OCI-LY1 (cell line): Measurements from ENCODE around the gene DALRD3.

ENCODE experiments used
- H2AFZ ChIP-seq: fragments of 200-600 bp; sonication (generic), shearing (Covaris generic); 2 replicates; pipeline ENCODE4 v1.6.0; 2014; ENCODE audit warnings: antibody characterized with exemption, mild to moderate bottlenecking, low read length
- H3F3A ChIP-seq: fragments of 200-600 bp; sonication (generic), shearing (Covaris generic); 2 replicates; pipeline ENCODE4 v1.6.0; 2014; ENCODE audit warnings: mild to moderate bottlenecking, antibody characterized with exemption, low read length, moderate library complexity; ENCODE audit not compliant: insufficient read depth
- H3K27ac ChIP-seq: fragments of 200-600 bp; sonication (generic); 2 replicates; pipeline ENCODE4 v1.5.1; 2014; ENCODE audit warnings: low read length, mixed run types, mild to moderate bottlenecking, low read depth; ENCODE audit not compliant: poor library complexity, severe bottlenecking
- H3K27me3 ChIP-seq: fragments of 200-600 bp; sonication (generic); 2 replicates; pipeline ENCODE4 v1.6.0; 2014; ENCODE audit warnings: antibody characterized with exemption, mild to moderate bottlenecking, low read length, moderate library complexity; ENCODE audit not compliant: insufficient read depth
- H3K36me3 ChIP-seq: fragments of 200-600 bp; sonication (generic); 2 replicates; pipeline ENCODE4 v1.6.1; 2014; ENCODE audit warnings: mild to moderate bottlenecking, antibody characterized with exemption, low read length, moderate library complexity, mixed read lengths; ENCODE audit not compliant: insufficient read depth
- H3K4me1 ChIP-seq: fragments of 200-600 bp; sonication (generic); 2 replicates; pipeline ENCODE4 v1.5.1; 2014; ENCODE audit warnings: mild to moderate bottlenecking, low read length, moderate library complexity; ENCODE audit not compliant: insufficient read depth, severe bottlenecking
- H3K4me2 ChIP-seq: fragments of 200-600 bp; sonication (generic), shearing (Covaris generic); 2 replicates; pipeline ENCODE4 v1.6.1; 2014; ENCODE audit warnings: low read length
- H3K4me3 ChIP-seq: fragments of 200-600 bp; sonication (generic); 2 replicates; pipeline ENCODE4 v1.5.1; 2014; ENCODE audit warnings: low read length, low read depth, mild to moderate bottlenecking, mixed read lengths; ENCODE audit not compliant: poor library complexity, severe bottlenecking
- H3K79me2 ChIP-seq: fragments of 200-600 bp; shearing (Covaris generic); 2 replicates; pipeline ENCODE4 v1.6.1; 2016; ENCODE audit warnings: mixed run types, low read length, mixed read lengths; ENCODE audit not compliant: insufficient read depth
- H3K9ac ChIP-seq: fragments of 200-600 bp; sonication (generic), shearing (Covaris generic); 2 replicates; pipeline ENCODE4 v1.6.1; 2014; ENCODE audit warnings: mild to moderate bottlenecking, low read length, mixed read lengths
- H3K9me2 ChIP-seq: fragments of 200-600 bp; sonication (generic), shearing (Covaris generic); 2 replicates; pipeline ENCODE4 v1.6.1; 2014; ENCODE audit warnings: low read depth, mild to moderate bottlenecking, low read length, mixed read lengths
- H3K9me3 ChIP-seq: fragments of 200-600 bp; shearing (Covaris generic); 2 replicates; pipeline ENCODE4 v1.6.1; 2014; ENCODE audit warnings: low read length, mixed read lengths
- H4K20me1 ChIP-seq: fragments of 200-600 bp; sonication (generic), shearing (Covaris generic); 2 replicates; pipeline ENCODE4 v1.6.0; 2016; ENCODE audit warnings: mild to moderate bottlenecking, low read length; ENCODE audit not compliant: insufficient read depth
- CTCF ChIP-seq: fragments of 200-600 bp; sonication (generic), shearing (Covaris generic); IDR thresholded peaks from 2 replicates; pipeline ENCODE4 v1.5.1; 2017; ENCODE audit warnings: mild to moderate bottlenecking, antibody characterized with exemption, low read length, moderate library complexity, mixed read lengths
- EZH2 ChIP-seq: fragments of 200-600 bp; sonication (generic), shearing (Covaris generic); IDR thresholded peaks from 2 replicates; pipeline ENCODE4 v1.8.0; 2017; ENCODE audit warnings: borderline replicate concordance, mixed run types, mild to moderate bottlenecking, antibody characterized with exemption, low read length, moderate library complexity, mixed read lengths

Gene DALRD3, protein sequence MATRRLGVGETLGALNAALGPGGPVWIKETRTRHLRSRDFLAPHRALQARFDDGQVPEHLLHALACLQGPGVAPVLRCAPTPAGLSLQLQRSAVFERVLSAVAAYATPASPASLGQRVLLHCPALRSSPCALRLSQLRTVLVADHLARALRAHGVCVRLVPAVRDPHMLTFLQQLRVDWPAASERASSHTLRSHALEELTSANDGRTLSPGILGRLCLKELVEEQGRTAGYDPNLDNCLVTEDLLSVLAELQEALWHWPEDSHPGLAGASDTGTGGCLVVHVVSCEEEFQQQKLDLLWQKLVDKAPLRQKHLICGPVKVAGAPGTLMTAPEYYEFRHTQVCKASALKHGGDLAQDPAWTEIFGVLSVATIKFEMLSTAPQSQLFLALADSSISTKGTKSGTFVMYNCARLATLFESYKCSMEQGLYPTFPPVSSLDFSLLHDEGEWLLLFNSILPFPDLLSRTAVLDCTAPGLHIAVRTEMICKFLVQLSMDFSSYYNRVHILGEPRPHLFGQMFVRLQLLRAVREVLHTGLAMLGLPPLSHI

DNA sequence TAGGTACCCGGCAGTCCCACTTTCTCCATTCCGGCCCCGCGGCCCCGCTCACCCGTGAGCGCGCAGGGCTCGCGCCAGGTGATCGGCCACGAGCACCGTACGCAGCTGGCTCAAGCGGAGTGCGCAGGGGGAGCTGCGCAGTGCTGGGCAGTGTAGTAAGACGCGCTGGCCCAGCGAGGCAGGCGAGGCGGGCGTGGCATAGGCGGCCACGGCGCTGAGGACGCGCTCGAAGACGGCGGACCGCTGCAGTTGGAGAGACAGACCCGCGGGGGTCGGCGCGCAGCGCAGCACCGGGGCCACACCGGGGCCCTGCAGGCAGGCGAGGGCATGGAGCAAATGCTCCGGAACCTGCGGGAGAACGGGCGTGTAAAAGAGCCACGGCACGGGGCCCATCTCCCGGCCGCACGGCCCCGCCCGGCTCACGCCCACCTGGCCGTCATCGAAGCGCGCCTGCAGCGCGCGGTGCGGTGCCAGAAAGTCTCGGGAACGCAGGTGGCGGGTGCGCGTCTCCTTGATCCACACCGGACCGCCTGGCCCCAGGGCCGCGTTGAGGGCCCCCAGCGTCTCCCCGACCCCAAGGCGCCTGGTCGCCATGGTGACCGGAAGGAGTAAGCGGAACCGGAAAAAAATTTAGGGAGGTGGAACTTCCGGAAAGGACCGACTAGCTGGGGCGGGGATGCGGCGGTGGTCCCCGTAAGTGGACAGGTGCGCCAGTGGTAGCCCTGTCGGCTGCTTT is at the start of gene DALRD3:
TSS of gene DALRD3 (minus strand) at position 610 of the 736 bp plus-strand sequence. CDS start at position 594, 16 bp downstream.
- Histone ChIP-seq H3F3A (0 out of 2 replicates have a peak, but pooled peaks cover 8% of the 10 kb centered on the region), H2AFZ (no peak within 1 kb of the TSS), H3K27ac (peak within 1 kb of the TSS; percentile 96)

DNA sequence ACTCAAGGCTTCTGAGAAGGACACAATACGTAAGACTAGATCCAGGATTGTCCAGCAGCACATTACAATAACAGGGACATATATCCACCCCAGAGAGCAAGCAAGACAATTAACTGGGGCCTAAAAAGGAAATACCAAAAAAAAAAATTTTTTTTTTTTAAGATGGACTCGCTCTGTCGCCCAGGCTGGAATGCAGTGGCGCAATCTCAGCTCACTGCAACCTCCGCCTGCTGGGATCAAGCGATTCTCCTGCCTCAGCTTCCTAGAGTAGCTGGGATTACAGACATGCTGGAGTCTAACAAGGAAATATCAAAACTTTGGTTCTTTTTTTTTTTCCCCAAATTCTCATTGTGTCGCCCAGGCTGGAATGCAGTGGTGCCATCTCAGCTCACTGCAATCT is 39.6 kb upstream of the DALRD3 start:
- no peaks in the 10 kb centered on the region for H3K9me3 ChIP-seq
- TF ChIP-seq CTCF (no peak), EZH2 (no peak)
- no peaks in the 10 kb centered on the region for H3K4me1 ChIP-seq
- no peaks in the 10 kb centered on the region for H3F3A ChIP-seq
- H3K27ac ChIP-seq = no peak overlapping the region
- no peaks in the 10 kb centered on the region for H3K9me2 ChIP-seq
- H4K20me1 ChIP-seq = no peaks in the 10 kb centered on the region
- H3K4me2 ChIP-seq = no peak overlapping the region
- H3K79me2 ChIP-seq = no peaks in the 10 kb centered on the region
- H3K4me3 ChIP-seq = no peak overlapping the region
- peaks cover 75% of the 10 kb centered on the region for H3K36me3 ChIP-seq
- H2AFZ ChIP-seq = no peak overlapping the region
- no peak overlapping the region for H3K9ac ChIP-seq
- H3K27me3 ChIP-seq = no peaks in the 10 kb centered on the region

More for the DNA sequence above, at the start of gene DALRD3:
- no peaks in the 10 kb centered on the region for H3K27me3 ChIP-seq
- H3K4me2 ChIP-seq = peak within 1 kb of the TSS; percentile 98
- H3K4me3 ChIP-seq = peak within 1 kb of the TSS; percentile 95
- no peaks in the 10 kb centered on the region for H3K9me3 ChIP-seq
- H3K4me1 ChIP-seq = peaks cover 33% of the 10 kb centered on the region
- H3K9ac ChIP-seq = peak within 1 kb of the TSS; percentile 95
- no peaks in the 10 kb centered on the region for H3K9me2 ChIP-seq
- H4K20me1 ChIP-seq = no peaks in the 10 kb centered on the region
- H3K79me2 ChIP-seq = peaks cover 13% of the 10 kb centered on the region; the same call in 1 of the 2 replicates
- TF ChIP-seq EZH2 (no peak), CTCF (no peak)
- peaks cover 31% of the 10 kb centered on the region for H3K36me3 ChIP-seq

GRCh38 chr3:49057268-49057667 is 38.9 kb upstream of the DALRD3 start:
- H3K27ac ChIP-seq = no peak overlapping the region
- no peak overlapping the region for H2AFZ ChIP-seq
- H3K4me2 ChIP-seq = no peak overlapping the region
- no peaks in the 10 kb centered on the region for H3K27me3 ChIP-seq
- no peaks in the 10 kb centered on the region for H3F3A ChIP-seq
- H4K20me1 ChIP-seq = no peaks in the 10 kb centered on the region
- H3K4me1 ChIP-seq = no peaks in the 10 kb centered on the region
- no peak overlapping the region for H3K4me3 ChIP-seq
- H3K9me3 ChIP-seq = no peaks in the 10 kb centered on the region
- TF ChIP-seq CTCF (no peak), EZH2 (no peak)
- H3K9ac ChIP-seq = no peak overlapping the region
- H3K36me3 ChIP-seq = peaks cover 75% of the 10 kb centered on the region
- H3K79me2 ChIP-seq = no peaks in the 10 kb centered on the region
- no peaks in the 10 kb centered on the region for H3K9me2 ChIP-seq
